Measurements from ENCODE around the gene TAF10. TPM values are rescaled to one million over a fixed set of nuclear protein-coding genes. Genes with fewer than 3 reads are reported as not detected.

Gene TAF10
- total RNA-seq, 1 donor from 2014 or later, result 143 TPM

GRCh38 chr11:6608726-6609501 is 3.1 kb downstream of the TAF10 start:
- H3K27me3 Mint-ChIP-seq (ENCODE audit: low read depth), result no peaks in the 10 kb centered on the region
- H3K27ac Mint-ChIP-seq (ENCODE audit: unreplicated experiment), result no peak overlapping the region
- TF ChIP-seq CTCF (conservative IDR thresholded peaks at IDR 0.05), result no peak
- no peaks in the 10 kb centered on the region for H3K9me3 Mint-ChIP-seq
- peaks cover 4% of the 10 kb centered on the region for H3K36me3 Mint-ChIP-seq (ENCODE audit: low read depth)
- H3K4me1 Mint-ChIP-seq, result peaks cover 33% of the 10 kb centered on the region
- DNase-seq (ENCODE audit: low read depth, low spot score), result no peak
- H3K4me3 Mint-ChIP-seq, result peak overlapping the region; percentile 88

- no peak overlapping the region for H3K27ac Mint-ChIP-seq (ENCODE audit: unreplicated experiment)
- peak overlapping the region; percentile 89 for H3K4me3 Mint-ChIP-seq
- TF ChIP-seq CTCF (conservative IDR thresholded peaks at IDR 0.05), result no peak
- no peaks in the 10 kb centered on the region for H3K27me3 Mint-ChIP-seq (ENCODE audit: low read depth)
- peaks cover 33% of the 10 kb centered on the region for H3K4me1 Mint-ChIP-seq
- H3K9me3 Mint-ChIP-seq, result no peaks in the 10 kb centered on the region
- no peak for DNase-seq (ENCODE audit: low read depth, low spot score)
- H3K36me3 Mint-ChIP-seq (ENCODE audit: low read depth), result peaks cover 4% of the 10 kb centered on the region
These were observed 4.0 kb downstream of the TAF10 start for GRCh38 chr11:6608011-6608410.

- Mint-ChIP-seq H3K27ac (ENCODE audit: unreplicated experiment) (peak overlapping the region; percentile 90), H3K9me3 (no peaks in the 10 kb centered on the region), H3K36me3 (ENCODE audit: low read depth) (peaks cover 4% of the 10 kb centered on the region), H3K4me1 (peaks cover 33% of the 10 kb centered on the region), H3K27me3 (ENCODE audit: low read depth) (no peaks in the 10 kb centered on the region), H3K4me3 (peak overlapping the region; percentile 89)
- no peak for DNase-seq (ENCODE audit: low read depth, low spot score)
- no peak for TF ChIP-seq CTCF (conservative IDR thresholded peaks at IDR 0.05)
These were observed 4.7 kb downstream of the TAF10 start for GRCh38 chr11:6607190-6607795.

GRCh38 chr11:6606471-6607189 is 5.4 kb downstream of the TAF10 start:
- H3K9me3 Mint-ChIP-seq, result no peaks in the 10 kb centered on the region
- no peak for TF ChIP-seq CTCF (conservative IDR thresholded peaks at IDR 0.05)
- H3K36me3 Mint-ChIP-seq (ENCODE audit: low read depth), result peaks cover 4% of the 10 kb centered on the region
- no peaks in the 10 kb centered on the region for H3K27me3 Mint-ChIP-seq (ENCODE audit: low read depth)
- DNase-seq (ENCODE audit: low read depth, low spot score), result peak; percentile 80
- H3K4me3 Mint-ChIP-seq, result peak overlapping the region; percentile 89
- peaks cover 33% of the 10 kb centered on the region for H3K4me1 Mint-ChIP-seq
- peak overlapping the region; percentile 90 for H3K27ac Mint-ChIP-seq (ENCODE audit: unreplicated experiment)

- Mint-ChIP-seq H3K27me3 (ENCODE audit: low read depth) (no peaks in the 10 kb centered on the region), H3K4me3 (no peak overlapping the region), H3K27ac (ENCODE audit: unreplicated experiment) (no peak overlapping the region), H3K9me3 (no peaks in the 10 kb centered on the region), H3K36me3 (ENCODE audit: low read depth) (peaks cover 2% of the 10 kb centered on the region), H3K4me1 (peaks cover 19% of the 10 kb centered on the region)
- no peak for DNase-seq (ENCODE audit: low read depth, low spot score)
- no peak for TF ChIP-seq CTCF (conservative IDR thresholded peaks at IDR 0.05)
These were observed 7.2 kb downstream of the TAF10 start for GRCh38 chr11:6604790-6605189.
